Measurements from ENCODE around the gene TMEM141.

DNA sequence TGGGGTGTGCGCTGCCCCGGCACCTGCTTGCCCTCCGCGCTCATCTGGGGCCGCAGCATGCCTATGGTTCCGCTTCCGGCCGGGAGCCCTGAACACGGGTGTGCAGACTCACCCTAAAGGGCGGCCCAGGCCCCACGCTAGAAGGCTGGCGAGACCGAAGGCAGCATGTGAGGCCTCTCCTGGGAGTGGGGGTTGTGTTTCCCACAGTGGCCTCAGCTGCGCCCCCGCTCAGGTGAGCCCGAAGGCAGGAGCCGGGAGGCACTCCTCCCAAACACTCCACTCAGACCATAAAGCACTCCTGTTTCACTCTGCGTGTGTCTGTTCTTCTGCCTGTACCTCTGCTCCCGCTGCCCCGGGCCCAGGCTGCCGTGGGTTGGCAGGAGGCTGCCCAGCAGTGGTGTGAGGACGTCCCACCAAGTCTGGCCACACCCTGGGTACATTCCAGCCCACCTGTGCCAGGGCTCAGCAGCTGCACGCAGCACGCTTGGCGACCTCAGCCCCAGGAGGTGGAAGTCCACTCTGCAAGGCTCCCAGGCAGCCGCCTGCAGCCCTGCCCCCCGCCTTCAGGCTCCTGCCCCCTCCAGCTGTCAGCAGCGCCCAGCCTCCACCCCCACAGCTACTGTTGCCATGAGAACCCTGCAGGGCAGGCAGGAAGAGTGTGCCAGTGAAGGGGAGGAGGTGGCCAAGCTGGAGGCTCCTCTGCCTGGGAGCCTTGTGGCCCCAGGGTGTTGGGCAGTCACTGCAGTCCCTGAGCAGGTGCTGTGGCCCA, 49.9 kb downstream of the TMEM141 start:
- TF ChIP-seq, protein P1, sequence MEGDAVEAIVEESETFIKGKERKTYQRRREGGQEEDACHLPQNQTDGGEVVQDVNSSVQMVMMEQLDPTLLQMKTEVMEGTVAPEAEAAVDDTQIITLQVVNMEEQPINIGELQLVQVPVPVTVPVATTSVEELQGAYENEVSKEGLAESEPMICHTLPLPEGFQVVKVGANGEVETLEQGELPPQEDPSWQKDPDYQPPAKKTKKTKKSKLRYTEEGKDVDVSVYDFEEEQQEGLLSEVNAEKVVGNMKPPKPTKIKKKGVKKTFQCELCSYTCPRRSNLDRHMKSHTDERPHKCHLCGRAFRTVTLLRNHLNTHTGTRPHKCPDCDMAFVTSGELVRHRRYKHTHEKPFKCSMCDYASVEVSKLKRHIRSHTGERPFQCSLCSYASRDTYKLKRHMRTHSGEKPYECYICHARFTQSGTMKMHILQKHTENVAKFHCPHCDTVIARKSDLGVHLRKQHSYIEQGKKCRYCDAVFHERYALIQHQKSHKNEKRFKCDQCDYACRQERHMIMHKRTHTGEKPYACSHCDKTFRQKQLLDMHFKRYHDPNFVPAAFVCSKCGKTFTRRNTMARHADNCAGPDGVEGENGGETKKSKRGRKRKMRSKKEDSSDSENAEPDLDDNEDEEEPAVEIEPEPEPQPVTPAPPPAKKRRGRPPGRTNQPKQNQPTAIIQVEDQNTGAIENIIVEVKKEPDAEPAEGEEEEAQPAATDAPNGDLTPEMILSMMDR (IDR thresholded peaks at IDR 0.05), result no peak
- TF ChIP-seq POLR2A (IDR thresholded peaks at IDR 0.05), result no peak
